ENCODE measurements around the gene FBN1. TPM values are rescaled to one million over a fixed set of nuclear protein-coding genes. Genes with fewer than 3 reads are reported as not detected.

FBN1 gene
- total RNA-seq, 1 donor: 1,556 TPM

DNA sequence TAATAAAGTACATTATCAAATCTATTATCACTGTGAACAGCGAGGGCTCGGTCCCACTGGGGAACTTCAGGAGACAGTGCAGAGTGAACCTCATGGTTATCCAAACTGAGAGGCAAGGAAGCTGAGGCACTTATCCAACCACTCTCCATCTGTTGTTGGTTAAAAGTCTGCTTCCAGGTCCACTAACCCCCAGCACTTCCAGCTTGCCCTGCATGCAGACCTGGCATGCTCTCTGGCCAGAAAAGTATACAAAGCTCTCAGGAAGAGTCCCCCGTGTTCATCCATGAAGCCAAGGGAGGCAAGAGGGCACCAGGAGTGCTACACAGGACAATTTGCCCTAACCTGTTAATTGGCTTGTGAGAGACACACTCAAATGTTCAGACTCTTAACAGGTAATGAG is 36.0 kb downstream of the FBN1 start:
- peaks cover 4% of the 10 kb centered on the region for H3K4me1 ChIP-seq (ENCODE audit: insufficient read depth, low read length)
- peaks cover 87% of the 10 kb centered on the region for H3K36me3 ChIP-seq (ENCODE audit: insufficient read depth, low read length)
- no peak overlapping the region for H3K4me2 ChIP-seq (ENCODE audit: insufficient read depth, low read length)
- DNase-seq (ENCODE audit: insufficient read length, low spot score, missing footprints): no peak
- peaks cover 14% of the 10 kb centered on the region for H4K20me1 ChIP-seq (ENCODE audit: insufficient read depth, low read length)
- no peaks in the 10 kb centered on the region for H3K27me3 ChIP-seq (ENCODE audit: insufficient read depth, low read length)
- TF ChIP-seq, protein P1, sequence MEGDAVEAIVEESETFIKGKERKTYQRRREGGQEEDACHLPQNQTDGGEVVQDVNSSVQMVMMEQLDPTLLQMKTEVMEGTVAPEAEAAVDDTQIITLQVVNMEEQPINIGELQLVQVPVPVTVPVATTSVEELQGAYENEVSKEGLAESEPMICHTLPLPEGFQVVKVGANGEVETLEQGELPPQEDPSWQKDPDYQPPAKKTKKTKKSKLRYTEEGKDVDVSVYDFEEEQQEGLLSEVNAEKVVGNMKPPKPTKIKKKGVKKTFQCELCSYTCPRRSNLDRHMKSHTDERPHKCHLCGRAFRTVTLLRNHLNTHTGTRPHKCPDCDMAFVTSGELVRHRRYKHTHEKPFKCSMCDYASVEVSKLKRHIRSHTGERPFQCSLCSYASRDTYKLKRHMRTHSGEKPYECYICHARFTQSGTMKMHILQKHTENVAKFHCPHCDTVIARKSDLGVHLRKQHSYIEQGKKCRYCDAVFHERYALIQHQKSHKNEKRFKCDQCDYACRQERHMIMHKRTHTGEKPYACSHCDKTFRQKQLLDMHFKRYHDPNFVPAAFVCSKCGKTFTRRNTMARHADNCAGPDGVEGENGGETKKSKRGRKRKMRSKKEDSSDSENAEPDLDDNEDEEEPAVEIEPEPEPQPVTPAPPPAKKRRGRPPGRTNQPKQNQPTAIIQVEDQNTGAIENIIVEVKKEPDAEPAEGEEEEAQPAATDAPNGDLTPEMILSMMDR (IDR thresholded peaks at IDR 0.05; ENCODE audit: extremely low read depth, low read depth, low read length): no peak
- H2AFZ ChIP-seq (ENCODE audit: low read length): no peak overlapping the region
- peaks cover 94% of the 10 kb centered on the region for H3K79me2 ChIP-seq (ENCODE audit: insufficient read depth, low read length)
- H3K4me3 ChIP-seq (ENCODE audit: insufficient read depth, low read length): no peak overlapping the region
- no peaks in the 10 kb centered on the region for H3K9me3 ChIP-seq (ENCODE audit: low read depth, low read length)
- H3K27ac ChIP-seq (ENCODE audit: low read depth, low read length): peak overlapping the region; percentile 36

DNA sequence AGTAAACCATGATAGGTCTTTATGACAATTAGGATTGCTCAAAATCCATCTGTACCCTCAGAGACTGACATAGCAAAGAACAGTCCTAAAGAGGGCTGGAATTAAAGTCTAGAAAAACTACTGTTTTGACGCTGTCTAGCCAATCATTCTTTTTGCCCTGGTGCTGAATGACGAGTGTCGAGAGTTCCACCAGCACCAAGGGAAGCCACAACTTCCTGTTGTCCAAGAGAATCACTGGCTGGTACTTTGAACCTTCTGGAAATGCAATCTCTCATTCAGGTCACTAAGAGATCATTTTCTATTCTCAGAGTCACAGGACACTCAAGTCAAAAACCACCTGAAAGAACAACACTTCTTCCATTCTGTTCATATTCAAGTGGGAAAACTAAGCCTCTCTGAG is 37.7 kb downstream of the FBN1 start:
- Histone ChIP-seq H3K36me3 (ENCODE audit: insufficient read depth, low read length) (peaks cover 85% of the 10 kb centered on the region), H3K9me3 (ENCODE audit: low read depth, low read length) (no peaks in the 10 kb centered on the region)

DNA sequence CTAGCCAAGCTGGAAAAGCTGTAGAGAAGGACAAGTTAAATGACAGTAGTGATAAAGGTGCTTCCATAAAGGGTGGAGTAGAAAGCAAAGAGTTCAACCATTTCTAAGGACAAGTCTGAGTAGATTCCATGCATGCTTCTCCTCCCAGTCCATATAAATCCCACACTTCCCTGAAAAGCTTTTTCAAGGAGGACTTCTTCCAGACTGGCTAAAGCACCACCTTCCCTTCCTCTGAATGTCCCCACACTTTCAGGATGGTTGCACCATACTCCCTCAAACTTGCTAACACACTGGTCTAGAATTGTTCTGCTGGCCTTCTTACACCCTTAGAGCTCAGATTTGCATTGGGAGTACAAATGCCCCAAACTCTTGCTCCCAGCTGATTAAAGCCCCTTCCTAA is 40.9 kb downstream of the FBN1 start:
- Histone ChIP-seq H3K4me2 (ENCODE audit: insufficient read depth, low read length) (no peak overlapping the region), H3K27ac (ENCODE audit: low read depth, low read length) (peak overlapping the region; percentile 92), H3K9me3 (ENCODE audit: low read depth, low read length) (no peaks in the 10 kb centered on the region), H3K27me3 (ENCODE audit: insufficient read depth, low read length) (no peaks in the 10 kb centered on the region), H3K4me1 (ENCODE audit: insufficient read depth, low read length) (peaks cover 31% of the 10 kb centered on the region), H3K4me3 (ENCODE audit: insufficient read depth, low read length) (no peak overlapping the region), H4K20me1 (ENCODE audit: insufficient read depth, low read length) (peaks cover 10% of the 10 kb centered on the region), H2AFZ (ENCODE audit: low read length) (no peak overlapping the region), H3K79me2 (ENCODE audit: insufficient read depth, low read length) (peaks cover 95% of the 10 kb centered on the region), H3K36me3 (ENCODE audit: insufficient read depth, low read length) (peaks cover 81% of the 10 kb centered on the region)
- TF ChIP-seq, protein P1 (IDR thresholded peaks at IDR 0.05; ENCODE audit: extremely low read depth, low read depth, low read length): no peak
- DNase-seq (ENCODE audit: insufficient read length, low spot score, missing footprints): no peak

More for the DNA sequence above, 37.7 kb downstream of the FBN1 start:
- Histone ChIP-seq H2AFZ (ENCODE audit: low read length) (no peak overlapping the region), H3K4me2 (ENCODE audit: insufficient read depth, low read length) (no peak overlapping the region), H3K27ac (ENCODE audit: low read depth, low read length) (no peak overlapping the region), H3K4me3 (ENCODE audit: insufficient read depth, low read length) (no peak overlapping the region), H3K4me1 (ENCODE audit: insufficient read depth, low read length) (peaks cover 20% of the 10 kb centered on the region), H3K79me2 (ENCODE audit: insufficient read depth, low read length) (peaks cover 92% of the 10 kb centered on the region), H3K27me3 (ENCODE audit: insufficient read depth, low read length) (no peaks in the 10 kb centered on the region), H4K20me1 (ENCODE audit: insufficient read depth, low read length) (peaks cover 10% of the 10 kb centered on the region)
- no peak for DNase-seq (ENCODE audit: insufficient read length, low spot score, missing footprints)
- TF ChIP-seq, protein P1 (IDR thresholded peaks at IDR 0.05; ENCODE audit: extremely low read depth, low read depth, low read length): no peak

DNA sequence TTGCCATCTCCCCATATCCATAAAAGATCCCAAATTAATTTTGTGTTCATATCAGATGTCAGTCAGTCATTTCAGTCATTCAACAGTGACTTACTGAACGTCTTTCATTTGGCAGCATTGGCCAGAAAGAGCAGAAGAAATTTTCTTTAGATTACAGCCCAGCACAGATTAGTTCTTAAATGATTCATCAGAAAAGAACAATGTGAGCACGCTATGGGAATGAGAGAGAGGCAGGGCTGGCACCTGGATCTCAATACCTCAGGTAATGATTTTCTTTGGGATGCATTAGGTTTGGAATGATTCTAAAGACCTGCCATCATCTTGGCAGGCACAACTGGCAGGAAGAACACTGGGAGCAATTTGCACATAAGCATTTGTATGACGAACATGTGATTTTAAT is 41.6 kb downstream of the FBN1 start:
- peaks cover 90% of the 10 kb centered on the region for H3K79me2 ChIP-seq (ENCODE audit: insufficient read depth, low read length)
- peaks cover 81% of the 10 kb centered on the region for H3K36me3 ChIP-seq (ENCODE audit: insufficient read depth, low read length)
- H3K4me2 ChIP-seq (ENCODE audit: insufficient read depth, low read length): no peak overlapping the region
- H4K20me1 ChIP-seq (ENCODE audit: insufficient read depth, low read length): peaks cover 9% of the 10 kb centered on the region
- H2AFZ ChIP-seq (ENCODE audit: low read length): no peak overlapping the region
- H3K9me3 ChIP-seq (ENCODE audit: low read depth, low read length): no peaks in the 10 kb centered on the region
- peaks cover 31% of the 10 kb centered on the region for H3K4me1 ChIP-seq (ENCODE audit: insufficient read depth, low read length)
- H3K4me3 ChIP-seq (ENCODE audit: insufficient read depth, low read length): no peak overlapping the region
- peak overlapping the region; percentile 92 for H3K27ac ChIP-seq (ENCODE audit: low read depth, low read length)
- TF ChIP-seq, protein P1 (IDR thresholded peaks at IDR 0.05; ENCODE audit: extremely low read depth, low read depth, low read length): no peak
- no peaks in the 10 kb centered on the region for H3K27me3 ChIP-seq (ENCODE audit: insufficient read depth, low read length)
- no peak for DNase-seq (ENCODE audit: insufficient read length, low spot score, missing footprints)
